IMR-90 (cell line): Measurements from ENCODE around the gene APC. TPM values are rescaled to one million over a fixed set of nuclear protein-coding genes. Genes with fewer than 3 reads are reported as not detected.

ENCODE experiments used
- ATAC-seq: fragments of 200-7000 bp; cut with Tn5 transposase; 2 replicates; pipeline ENCODE4 v1.9.1; 2020; ENCODE audit warnings: low read depth, mild to moderate bottlenecking, moderate library complexity
- BruUV-seq: library from RNA; stranded (reverse); fragments of 400-500 nt; replicated peaks from 2 replicates; lab custom pipeline; 2021; lab: Mats Ljungman, UMichigan
- CTCF ChIA-PET: fragments of 300-600 bp; formaldehyde crosslinking; extraction: SDS; loops from one replicate; lab custom pipeline; 2021; ENCODE audit warnings: antibody characterized with exemption; lab: Yijun Ruan, JAX
- POLR2A ChIA-PET: fragments of 300-600 bp; sonication (Branson Sonifier 250); formaldehyde crosslinking; loops from one replicate; lab custom pipeline; 2022; ENCODE audit warnings: antibody characterized with exemption; ENCODE audit not compliant: unreplicated experiment; lab: Charles Lee
- DNase-seq: peaks from one replicate; pipeline ENCODE4 v3.0.0; 2013
- H2AFZ ChIP-seq: replicated peaks from 2 replicates; pipeline ENCODE3; 2013; ENCODE audit warnings: low read length, mild to moderate bottlenecking; ENCODE audit not compliant: poor library complexity
- H2AK5ac ChIP-seq: 2 replicates; pipeline ENCODE4 v1.6.1; 2013; ENCODE audit warnings: low read depth, low read length, inconsistent platforms
- H2AK9ac ChIP-seq: replicated peaks from 2 replicates; pipeline ENCODE3; 2013; ENCODE audit warnings: mild to moderate bottlenecking, low read depth, low read length, moderate library complexity; ENCODE audit not compliant: poor library complexity
- H2BK120ac ChIP-seq: 2 replicates; pipeline ENCODE4 v1.6.1; 2013; ENCODE audit warnings: low read depth, low read length, inconsistent platforms
- H2BK15ac ChIP-seq: 3 replicates; pipeline ENCODE4 v1.6.1; 2013; ENCODE audit warnings: low read depth, low read length, inconsistent platforms
- H2BK20ac ChIP-seq: 2 replicates; pipeline ENCODE4 v1.6.1; 2013; ENCODE audit warnings: low read depth, mild to moderate bottlenecking, inconsistent platforms, low read length, moderate library complexity
- H2BK5ac ChIP-seq: 2 replicates; pipeline ENCODE4 v1.6.1; 2013; ENCODE audit warnings: mild to moderate bottlenecking, low read depth, low read length, inconsistent platforms; ENCODE audit not compliant: poor library complexity, severe bottlenecking
- H3K14ac ChIP-seq: replicated peaks from 2 replicates; pipeline ENCODE4 v1.6.1; 2013; ENCODE audit warnings: low read depth, low read length, inconsistent platforms
- H3K18ac ChIP-seq: 2 replicates; pipeline ENCODE4 v1.6.1; 2013; ENCODE audit warnings: low read depth, low read length, control low read depth
- H3K23ac ChIP-seq: 2 replicates; pipeline ENCODE4 v1.6.1; 2013; ENCODE audit warnings: low read depth, low read length, inconsistent platforms
- H3K27ac ChIP-seq: 2 replicates; pipeline ENCODE4 v1.5.1; 2013; ENCODE audit warnings: mild to moderate bottlenecking, control low read depth, low read length; ENCODE audit not compliant: insufficient read depth
- H3K27me3 ChIP-seq: 2 replicates; pipeline ENCODE4 v1.6.1; 2013; ENCODE audit warnings: low read length; ENCODE audit not compliant: control insufficient read depth, insufficient read depth
- H3K36me3 ChIP-seq: 2 replicates; pipeline ENCODE4 v1.6.1; 2013; ENCODE audit warnings: low read length, mixed read lengths; ENCODE audit not compliant: control insufficient read depth, insufficient read depth
- H3K4ac ChIP-seq: 2 replicates; pipeline ENCODE4 v1.6.1; 2013; ENCODE audit warnings: low read depth, low read length, inconsistent platforms
- H3K4me1 ChIP-seq: 2 replicates; pipeline ENCODE4 v1.6.1; 2013; ENCODE audit warnings: low read length, mixed read lengths; ENCODE audit not compliant: control insufficient read depth, insufficient read depth
- H3K4me2 ChIP-seq: 2 replicates; pipeline ENCODE4 v1.6.1; 2013; ENCODE audit warnings: low read depth, mild to moderate bottlenecking, control low read depth, low read length, moderate library complexity
- H3K4me3 ChIP-seq: 2 replicates; pipeline ENCODE4 v1.5.1; 2013; ENCODE audit warnings: low read depth, mild to moderate bottlenecking, control low read depth, low read length, moderate library complexity; ENCODE audit not compliant: insufficient read depth
- H3K56ac ChIP-seq: 2 replicates; pipeline ENCODE4 v1.6.1; 2013; ENCODE audit warnings: low read length, inconsistent platforms; ENCODE audit not compliant: insufficient read depth; ENCODE audit errors: extremely low read depth
- H3K79me1 ChIP-seq, 2 experiments: 2 replicates each; pipeline ENCODE4 v1.6.1; 2013; ENCODE audit warnings: low read length in 2 of 2, inconsistent platforms in 1 of 2, low read depth in 1 of 2
- H3K9ac ChIP-seq: 2 replicates; pipeline ENCODE4 v1.6.1; 2013; ENCODE audit warnings: low read depth, low read length, control low read depth
- H3K9me1 ChIP-seq: 2 replicates; pipeline ENCODE4 v1.6.1; 2013; ENCODE audit warnings: low read length, inconsistent platforms; ENCODE audit not compliant: insufficient read depth
- H3K9me3 ChIP-seq: 2 replicates; pipeline ENCODE4 v1.6.1; 2013; ENCODE audit warnings: low read length; ENCODE audit not compliant: control insufficient read depth, insufficient read depth
- H4K20me1 ChIP-seq: 2 replicates; pipeline ENCODE4 v1.6.1; 2013; ENCODE audit warnings: low read length, inconsistent platforms; ENCODE audit not compliant: insufficient read depth
- H4K5ac ChIP-seq: 2 replicates; pipeline ENCODE4 v1.6.1; 2013; ENCODE audit warnings: mild to moderate bottlenecking, low read depth, low read length, control low read depth
- H4K8ac ChIP-seq, 2 experiments: 2 replicates each; pipeline ENCODE4 v1.6.1; 2013; ENCODE audit warnings: low read depth in 2 of 2, low read length in 2 of 2, control low read depth in 1 of 2, inconsistent platforms in 1 of 2
- H4K91ac ChIP-seq: 2 replicates; pipeline ENCODE4 v1.6.1; 2013; ENCODE audit warnings: low read depth, low read length, inconsistent platforms; ENCODE audit not compliant: insufficient read depth
- BHLHE40 ChIP-seq: fragments of 150-350 bp; IDR thresholded peaks from 2 replicates; pipeline ENCODE4 v1.6.1; 2016; ENCODE audit warnings: mild to moderate bottlenecking, low read depth, low read length
- CEBPB ChIP-seq: IDR thresholded peaks from 2 replicates; pipeline ENCODE4 v1.6.1; 2012; ENCODE audit warnings: low read depth, low read length, improper control_type of control experiment
- CHD1 ChIP-seq: IDR thresholded peaks from 2 replicates; pipeline ENCODE4 v1.6.1; 2012; ENCODE audit warnings: low read depth, low read length, improper control_type of control experiment
- CTCF ChIP-seq: conservative IDR thresholded peaks from 2 replicates; pipeline ENCODE4 v1.5.1; 2012; ENCODE audit warnings: mild to moderate bottlenecking, low read depth, low read length, improper control_type of control experiment
- FOS ChIP-seq: fragments of 150-350 bp; IDR thresholded peaks from 2 replicates; pipeline ENCODE4 v1.6.1; 2016; ENCODE audit warnings: low read depth, low read length
- MAFK ChIP-seq: IDR thresholded peaks from 2 replicates; pipeline ENCODE4 v1.6.1; 2012; ENCODE audit warnings: low read depth, low read length, improper control_type of control experiment
- MAZ ChIP-seq: IDR thresholded peaks from 2 replicates; pipeline ENCODE4 v1.6.1; 2012; ENCODE audit warnings: low read depth, mild to moderate bottlenecking, low read length, improper control_type of control experiment, moderate library complexity, borderline replicate concordance
- MXI1 ChIP-seq: IDR thresholded peaks from 2 replicates; pipeline ENCODE4 v1.6.1; 2012; ENCODE audit warnings: low read depth, mild to moderate bottlenecking, low read length, moderate library complexity, borderline replicate concordance
- NFE2L2 ChIP-seq: fragments of 150-350 bp; IDR thresholded peaks from 2 replicates; pipeline ENCODE4 v1.6.1; 2016; ENCODE audit warnings: low read depth, mild to moderate bottlenecking, low read length
- POLR2A ChIP-seq: IDR thresholded peaks from 2 replicates; pipeline ENCODE4 v1.6.1; 2012; ENCODE audit warnings: mild to moderate bottlenecking, low read depth, low read length
- RCOR1 ChIP-seq: IDR thresholded peaks from 2 replicates; pipeline ENCODE4 v1.6.1; 2012; ENCODE audit warnings: mild to moderate bottlenecking, low read length, improper control_type of control experiment; ENCODE audit not compliant: insufficient replicate concordance
- RFX5 ChIP-seq: IDR thresholded peaks from 2 replicates; pipeline ENCODE4 v1.8.0; 2012; ENCODE audit warnings: low read depth, mild to moderate bottlenecking, low read length, moderate library complexity
- SMC3 ChIP-seq: fragments of 150-350 bp; IDR thresholded peaks from 2 replicates; pipeline ENCODE4 v1.6.1; 2016; ENCODE audit warnings: low read depth, mild to moderate bottlenecking, antibody characterized with exemption, low read length, moderate library complexity
- USF2 ChIP-seq: fragments of 150-350 bp; IDR thresholded peaks from 2 replicates; pipeline ENCODE4 v1.6.1; 2017; ENCODE audit warnings: mild to moderate bottlenecking, antibody characterized with exemption, low read length, low read depth
- WGBS, 2 experiments: methylation state at CpG; one replicate each; pipeline versions ENCODE4 v1.1.5 to v1.1.7; 2013; ENCODE audit warnings: missing lambda C conversion rate in 2 of 2; ENCODE audit not compliant: insufficient read length in 1 of 2; ENCODE audit errors: extremely low coverage in 2 of 2; 5-methylcytosine and 5-hydroxymethylcytosine counted together
- dilution Hi-C: fragments of 300-500 bp; cut with HindIII; formaldehyde crosslinking; loops from one replicate; pipeline ENCODE4 v1.14.3; 2018; ENCODE audit warnings: low sequenced_read_pairs; ENCODE audit not compliant: unreplicated experiment
- in situ Hi-C: fragments of 300-500 bp; cut with MboI; formaldehyde crosslinking; loops from 3 replicates; pipeline ENCODE4 v1.14.3; 2019; ENCODE audit warnings: low sequenced_read_pairs, inconsistent platforms, mixed read lengths
- intact Hi-C: fragments of 100-400 bp; cut with micrococcal nuclease; formaldehyde crosslinking; loops from 2 replicates; pipeline ENCODE4 v1.10.0; 2022
- polyA plus RNA-seq, 3 experiments: library from polyadenylated mRNA; depleted of rRNA; stranded (reverse); fragments of >200 nt; gene quantifications; 2 replicates each; pipeline ENCODE4 v1.2.3, GENCODE V29; 2012; ENCODE audit warnings: low replicate concordance in 1 of 3
- total RNA-seq: library from RNA; depleted of rRNA; stranded (reverse); fragments of >200 nt; gene quantifications from 2 replicates; pipeline ENCODE4 v1.2.3, GENCODE V29; 2012
- TF ChIP-seq, protein P1 (sequence below): fragments of 150-350 bp; IDR thresholded peaks from 2 replicates; pipeline ENCODE4 v1.6.1; 2016; ENCODE audit warnings: low read depth, mild to moderate bottlenecking, low read length, moderate library complexity, borderline replicate concordance

Gene APC
- total and polyA plus RNA-seq, 2 of the 4 experiments (the other 2 are of a cell fraction): 7.3 to 58.4 TPM

DNA sequence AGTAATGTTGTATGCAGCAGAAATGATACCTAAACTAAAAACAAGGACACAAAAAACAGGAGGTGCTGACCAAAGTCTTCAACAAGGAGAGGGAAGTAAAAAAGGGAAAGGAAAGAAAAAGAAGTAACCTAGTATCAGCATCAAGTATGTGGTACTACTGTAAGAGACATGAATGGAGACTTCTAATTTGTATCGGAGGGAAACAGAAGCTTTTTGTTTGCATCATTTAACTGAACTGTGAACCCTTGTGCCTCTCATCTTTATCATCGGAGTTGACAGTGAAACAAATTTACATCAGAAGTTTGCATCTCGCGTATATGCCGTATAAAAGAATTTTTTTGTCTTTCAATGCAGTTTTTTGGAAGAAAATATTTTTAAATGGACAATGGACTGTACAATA is 129.7 kb downstream of the APC start:
- ATAC-seq (no peak), DNase-seq (no peak)
- dilution Hi-C loops: no loop called here
- WGBS, 2 experiments: 100% methylated on average over 1 of the region's 5 CpGs; no CpG with 5 or more reads in 1 of the 2 experiments
- Histone ChIP-seq H3K23ac (no peak overlapping the region), H3K36me3 (peaks cover 39% of the 10 kb centered on the region), H2AK9ac (no peak overlapping the region), H4K5ac (no peak overlapping the region), H2BK120ac (no peak overlapping the region), H3K4ac (no peak overlapping the region), H3K27me3 (no peaks in the 10 kb centered on the region), H3K9ac (no peak overlapping the region), H3K79me1 (peaks cover 13 to 46% of the 10 kb centered on the region in 2 experiments), H4K91ac (no peak overlapping the region), H3K18ac (no peak overlapping the region), H3K9me1 (peaks cover 1% of the 10 kb centered on the region; the same call in 1 of the 2 replicates), H3K4me1 (peaks cover 4% of the 10 kb centered on the region; the same call in 1 of the 2 replicates), H3K56ac (no peak overlapping the region), H2AFZ (no peak overlapping the region), H3K4me2 (no peak overlapping the region), H4K20me1 (peaks cover 15% of the 10 kb centered on the region; the same call in 1 of the 2 replicates), H2BK5ac (no peak overlapping the region), H3K14ac (no peak overlapping the region), H2BK15ac (no peak overlapping the region), H3K27ac (no peak overlapping the region), H4K8ac (no peak overlapping the region), H2AK5ac (no peak overlapping the region), H3K4me3 (no peak overlapping the region), H3K9me3 (no peaks in the 10 kb centered on the region), H2BK20ac (no peak overlapping the region)
- no peak for TF ChIP-seq RCOR1
- no peak for TF ChIP-seq CHD1
- no peak for TF ChIP-seq FOS
- TF ChIP-seq, protein P1, sequence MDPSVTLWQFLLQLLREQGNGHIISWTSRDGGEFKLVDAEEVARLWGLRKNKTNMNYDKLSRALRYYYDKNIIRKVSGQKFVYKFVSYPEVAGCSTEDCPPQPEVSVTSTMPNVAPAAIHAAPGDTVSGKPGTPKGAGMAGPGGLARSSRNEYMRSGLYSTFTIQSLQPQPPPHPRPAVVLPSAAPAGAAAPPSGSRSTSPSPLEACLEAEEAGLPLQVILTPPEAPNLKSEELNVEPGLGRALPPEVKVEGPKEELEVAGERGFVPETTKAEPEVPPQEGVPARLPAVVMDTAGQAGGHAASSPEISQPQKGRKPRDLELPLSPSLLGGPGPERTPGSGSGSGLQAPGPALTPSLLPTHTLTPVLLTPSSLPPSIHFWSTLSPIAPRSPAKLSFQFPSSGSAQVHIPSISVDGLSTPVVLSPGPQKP: no peak
- TF ChIP-seq BHLHE40: no peak
- no peak for TF ChIP-seq NFE2L2
- no peak for TF ChIP-seq CTCF
- TF ChIP-seq POLR2A: no peak
- no peak for TF ChIP-seq CEBPB
- no peak for TF ChIP-seq MXI1
- no peak for TF ChIP-seq MAZ
- no peak for TF ChIP-seq SMC3
- no peak for TF ChIP-seq USF2
- no peak for TF ChIP-seq MAFK
- TF ChIP-seq RFX5: no peak
- ChIA-PET POLR2A (no interaction called here), CTCF (interaction anchor here (0.5 to 0.6 kb wide), 3 partner anchors 58 to 799 kb away, joined by 3 read pairs; no protein-coding TSS in a partner anchor)
- no TSS peak for BruUV-seq
- intact Hi-C loops: no loop called here
- in situ Hi-C loops: no loop called here
